H7 (cell line): Measurements from ENCODE around the gene EPS8L1. TPM values are rescaled to one million over a fixed set of nuclear protein-coding genes. Genes with fewer than 3 reads are reported as not detected.
A peak's percentile ranks its signal among the peaks of the same experiment; 100 is the strongest.
"Not testable (repeated sequence)": the region's sequence is repeated elsewhere in the genome, so short reads cannot be mapped to it uniquely, and the experiment has no call there.

Experiments used
- DNase-seq: peaks from one replicate; pipeline ENCODE4 v3.0.0; 2012
- H3K27me3 ChIP-seq: 2 replicates; pipeline ENCODE4 v1.6.0; 2011; ENCODE audit warnings: mild to moderate bottlenecking, low read length; ENCODE audit not compliant: control insufficient read depth, insufficient read depth
- H3K36me3 ChIP-seq: replicated peaks from 2 replicates; pipeline ENCODE4 v1.5.1; 2011; ENCODE audit warnings: low read length; ENCODE audit not compliant: control insufficient read depth, insufficient read depth
- H3K4me3 ChIP-seq: 2 replicates; pipeline ENCODE4 v1.5.1; 2011; ENCODE audit warnings: low read depth, mild to moderate bottlenecking, control low read depth, low read length, moderate library complexity; ENCODE audit not compliant: insufficient read depth
- total RNA-seq: library from RNA; depleted of rRNA; stranded (reverse); fragments of >200 nt; shearing (Covaris generic); gene quantifications from 2 replicates; pipeline ENCODE4 v1.2.3, GENCODE V29; 2014

Gene EPS8L1
- total RNA-seq, 1 experiment from 2014 or later, result 20.0 TPM

GRCh38 chr19:55042688-55043087 is 33.0 kb upstream of the EPS8L1 start:
- H3K36me3 ChIP-seq, result peaks cover 11% of the 10 kb centered on the region
- H3K4me3 ChIP-seq, result no peak overlapping the region
- DNase-seq, result peak; percentile 10
- H3K27me3 ChIP-seq, result no peaks in the 10 kb centered on the region

- no peak for DNase-seq
- Histone ChIP-seq H3K36me3 (peaks cover 17% of the 10 kb centered on the region), H3K27me3 (no peaks in the 10 kb centered on the region)
These were observed 31.4 kb upstream of the EPS8L1 start for GRCh38 chr19:55044286-55044685.

GRCh38 chr19:55044771-55045716 is 30.6 kb upstream of the EPS8L1 start:
- peak; percentile 51 for DNase-seq
- H3K27me3 ChIP-seq, result no peaks in the 10 kb centered on the region
- H3K36me3 ChIP-seq, result peaks cover 17% of the 10 kb centered on the region

More at GRCh38 chr19:55044286-55044685, 31.4 kb upstream of the EPS8L1 start:
- H3K4me3 ChIP-seq, result no peak overlapping the region

GRCh38 chr19:55046975-55047622 is 28.6 kb upstream of the EPS8L1 start:
- DNase-seq, result peak; percentile 26
- Histone ChIP-seq H3K4me3 (no peak overlapping the region), H3K36me3 (peaks cover 19% of the 10 kb centered on the region), H3K27me3 (no peaks in the 10 kb centered on the region)

More at GRCh38 chr19:55044771-55045716, 30.6 kb upstream of the EPS8L1 start:
- no peak overlapping the region for H3K4me3 ChIP-seq

- DNase-seq, result no peak
- no peak overlapping the region for H3K4me3 ChIP-seq
- peaks cover 18% of the 10 kb centered on the region for H3K36me3 ChIP-seq
- H3K27me3 ChIP-seq, result no peaks in the 10 kb centered on the region
These were observed 27.7 kb upstream of the EPS8L1 start for GRCh38 chr19:55047951-55048350.

GRCh38 chr19:55048446-55048845 is 27.2 kb upstream of the EPS8L1 start:
- DNase-seq, result peak; percentile 21
- Histone ChIP-seq H3K36me3 (peaks cover 19% of the 10 kb centered on the region), H3K27me3 (no peaks in the 10 kb centered on the region), H3K4me3 (no peak overlapping the region)

GRCh38 chr19:55050749-55051532 is 24.7 kb upstream of the EPS8L1 start:
- Histone ChIP-seq H3K4me3 (no peak overlapping the region), H3K36me3 (peaks cover 19% of the 10 kb centered on the region)
- DNase-seq, result peak; percentile 16

GRCh38 chr19:55053735-55054134 is 21.9 kb upstream of the EPS8L1 start:
- Histone ChIP-seq H3K4me3 (no peak overlapping the region), H3K36me3 (peaks cover 13% of the 10 kb centered on the region), H3K27me3 (no peaks in the 10 kb centered on the region)
- DNase-seq, result peak; percentile 9

More at GRCh38 chr19:55050749-55051532, 24.7 kb upstream of the EPS8L1 start:
- no peaks in the 10 kb centered on the region for H3K27me3 ChIP-seq

GRCh38 chr19:55056827-55057226 is 18.8 kb upstream of the EPS8L1 start:
- no peaks in the 10 kb centered on the region for H3K27me3 ChIP-seq
- DNase-seq, result no peak
- peaks cover 10% of the 10 kb centered on the region for H3K36me3 ChIP-seq
- H3K4me3 ChIP-seq, result no peak overlapping the region

- Histone ChIP-seq H3K27me3 (peaks cover 3% of the 10 kb centered on the region), H3K36me3 (peaks cover 5% of the 10 kb centered on the region), H3K4me3 (no peak overlapping the region)
- peak; percentile 31 for DNase-seq
These were observed 16.7 kb upstream of the EPS8L1 start for GRCh38 chr19:55058781-55059610.

- not testable (repeated sequence) for H3K27me3 ChIP-seq, H3K4me3 ChIP-seq, DNase-seq, H3K36me3 ChIP-seq
These were observed 15.4 kb upstream of the EPS8L1 start for GRCh38 chr19:55060287-55060686.

- DNase-seq, result peak; percentile 100
These were observed 12.8 kb upstream of the EPS8L1 start, which contains the start of gene RDH13 for GRCh38 chr19:55062735-55063491. Gene RDH13, minus strand, starts transcription at chr19:55063148. Its CDS starts 116 bp downstream, at chr19:55063032.

GRCh38 chr19:55063492-55063843 is 12.2 kb upstream of the EPS8L1 start:
- DNase-seq, result no peak
- no peaks in the 10 kb centered on the region for H3K36me3 ChIP-seq
- H3K27me3 ChIP-seq, result peaks cover 22% of the 10 kb centered on the region
- no peak overlapping the region for H3K4me3 ChIP-seq

More at GRCh38 chr19:55062735-55063491, 12.8 kb upstream of the EPS8L1 start, which contains the start of gene RDH13:
- Histone ChIP-seq H3K4me3 (peak within 1 kb of the TSS; percentile 79), H3K36me3 (no peaks in the 10 kb centered on the region), H3K27me3 (peaks cover 18% of the 10 kb centered on the region)
